ENCODE measurements around the gene MAP4K4. TPM values are rescaled to one million over a fixed set of nuclear protein-coding genes. Genes with fewer than 3 reads are reported as not detected.

Gene MAP4K4
- total RNA-seq, 3 donors from 2014 or later: 26.4 to 54.6 (median 34.2) TPM

GRCh38 chr2:101837354-101837753 lies 139.8 kb downstream of the MAP4K4 start:
- Histone ChIP-seq H3K4me3 (no peak overlapping the region), H3K9me3 (no peaks in the 10 kb centered on the region), H3K36me3 (ENCODE audit: low read depth) (no peaks in the 10 kb centered on the region), H3K4me1 (ENCODE audit: low read depth) (no peaks in the 10 kb centered on the region)
- no peak for ATAC-seq
- TF ChIP-seq CTCF (IDR thresholded peaks at IDR 0.05): no peak
- DNase-seq: no peak
- intact Hi-C loops (cut with DNase I, micrococcal nuclease): loop anchor here in 1 of 2 donors (10.0 kb wide), 1 partner anchor 423 kb away; no protein-coding TSS in a partner anchor

- TF ChIP-seq CTCF (IDR thresholded peaks at IDR 0.05): no peak
- no peak overlapping the region for H3K4me3 ChIP-seq
- no peak for DNase-seq
- no peaks in the 10 kb centered on the region for H3K9me3 ChIP-seq
- no peaks in the 10 kb centered on the region for H3K4me1 ChIP-seq (ENCODE audit: low read depth)
- H3K36me3 ChIP-seq (ENCODE audit: low read depth): no peaks in the 10 kb centered on the region
- ATAC-seq: no peak
- intact Hi-C loops (cut with DNase I, micrococcal nuclease): no loop called here
Measured at GRCh38 chr2:101841679-101842327, 144.3 kb downstream of the MAP4K4 start.

- Histone ChIP-seq H3K4me1 (ENCODE audit: low read depth) (no peaks in the 10 kb centered on the region), H3K9me3 (no peaks in the 10 kb centered on the region), H3K36me3 (ENCODE audit: low read depth) (no peaks in the 10 kb centered on the region), H3K4me3 (no peak overlapping the region)
- peak; percentile 27 for ATAC-seq
- intact Hi-C loops (cut with DNase I, micrococcal nuclease): no loop called here
- TF ChIP-seq CTCF (IDR thresholded peaks at IDR 0.05): no peak
- DNase-seq: no peak
Measured at GRCh38 chr2:101842471-101842870, 145.0 kb downstream of the MAP4K4 start.

- H3K9me3 ChIP-seq: no peaks in the 10 kb centered on the region
- no peak for TF ChIP-seq CTCF (IDR thresholded peaks at IDR 0.05)
- H3K36me3 ChIP-seq (ENCODE audit: low read depth): no peaks in the 10 kb centered on the region
- ATAC-seq (no peak), DNase-seq (no peak)
- no peak overlapping the region for H3K4me3 ChIP-seq
- intact Hi-C loops (cut with DNase I, micrococcal nuclease): no loop called here
- no peaks in the 10 kb centered on the region for H3K4me1 ChIP-seq (ENCODE audit: low read depth)
Measured at GRCh38 chr2:101843048-101843447, 145.5 kb downstream of the MAP4K4 start.

GRCh38 chr2:101843471-101843870 lies 146.0 kb downstream of the MAP4K4 start:
- H3K4me1 ChIP-seq (ENCODE audit: low read depth): no peaks in the 10 kb centered on the region
- no peaks in the 10 kb centered on the region for H3K36me3 ChIP-seq (ENCODE audit: low read depth)
- intact Hi-C loops (cut with DNase I, micrococcal nuclease): no loop called here
- no peaks in the 10 kb centered on the region for H3K9me3 ChIP-seq
- no peak for ATAC-seq
- no peak overlapping the region for H3K4me3 ChIP-seq
- DNase-seq: no peak
- TF ChIP-seq CTCF (IDR thresholded peaks at IDR 0.05): no peak

Measured in mucosa of descending colon (tissue), 3 donors.